Panc1 (cell line): Measurements from ENCODE around the gene ZNF398.

Experiments
- POLR2AphosphoS5 ChIP-seq: IDR thresholded peaks from 2 replicates; pipeline ENCODE4 v1.6.1; 2012; ENCODE audit warnings: mild to moderate bottlenecking, low read depth, low read length, moderate library complexity
- TF ChIP-seq, protein P1 (sequence below): fragments of 450-650 bp; IDR thresholded peaks from 2 replicates; pipeline ENCODE4 v1.5.1; 2017; ENCODE audit warnings: mild to moderate bottlenecking

DNA sequence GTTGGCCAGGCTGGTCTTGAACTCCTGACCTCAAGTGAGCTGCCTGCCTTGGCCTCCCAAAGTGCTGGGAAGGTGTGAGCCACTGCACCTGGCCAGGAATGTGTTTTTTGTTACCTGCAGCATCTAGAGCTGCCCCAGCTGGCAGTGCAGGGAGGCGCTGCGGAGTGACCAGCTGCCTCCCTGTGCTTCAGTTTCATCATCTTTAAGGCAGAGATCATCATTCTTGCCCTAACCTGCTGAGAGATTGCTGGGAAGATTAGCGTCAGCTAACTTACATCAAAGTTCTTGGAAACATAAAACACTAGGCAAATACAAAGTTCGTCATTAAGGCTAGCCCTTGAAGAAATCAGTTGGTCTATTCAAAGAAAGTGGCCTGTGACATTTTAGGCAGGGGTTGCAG, 50.4 kb downstream of the ZNF398 start:
- TF ChIP-seq POLR2AphosphoS5: no peak
- TF ChIP-seq, protein P1, sequence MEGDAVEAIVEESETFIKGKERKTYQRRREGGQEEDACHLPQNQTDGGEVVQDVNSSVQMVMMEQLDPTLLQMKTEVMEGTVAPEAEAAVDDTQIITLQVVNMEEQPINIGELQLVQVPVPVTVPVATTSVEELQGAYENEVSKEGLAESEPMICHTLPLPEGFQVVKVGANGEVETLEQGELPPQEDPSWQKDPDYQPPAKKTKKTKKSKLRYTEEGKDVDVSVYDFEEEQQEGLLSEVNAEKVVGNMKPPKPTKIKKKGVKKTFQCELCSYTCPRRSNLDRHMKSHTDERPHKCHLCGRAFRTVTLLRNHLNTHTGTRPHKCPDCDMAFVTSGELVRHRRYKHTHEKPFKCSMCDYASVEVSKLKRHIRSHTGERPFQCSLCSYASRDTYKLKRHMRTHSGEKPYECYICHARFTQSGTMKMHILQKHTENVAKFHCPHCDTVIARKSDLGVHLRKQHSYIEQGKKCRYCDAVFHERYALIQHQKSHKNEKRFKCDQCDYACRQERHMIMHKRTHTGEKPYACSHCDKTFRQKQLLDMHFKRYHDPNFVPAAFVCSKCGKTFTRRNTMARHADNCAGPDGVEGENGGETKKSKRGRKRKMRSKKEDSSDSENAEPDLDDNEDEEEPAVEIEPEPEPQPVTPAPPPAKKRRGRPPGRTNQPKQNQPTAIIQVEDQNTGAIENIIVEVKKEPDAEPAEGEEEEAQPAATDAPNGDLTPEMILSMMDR: no peak
